Effector CD8-positive, alpha-beta T cell (primary cell): ENCODE measurements around the gene NOP14.
A peak's percentile ranks its signal among the peaks of the same experiment; 100 is the strongest.
"Not testable (repeated sequence)": the region's sequence is repeated elsewhere in the genome, so short reads cannot be mapped to it uniquely, and the experiment has no call there.

ENCODE experiments used
- DNase-seq: peaks from one replicate; lab custom pipeline; 2025; lab: John Stamatoyannopoulos, UW

NOP14 gene

DNA sequence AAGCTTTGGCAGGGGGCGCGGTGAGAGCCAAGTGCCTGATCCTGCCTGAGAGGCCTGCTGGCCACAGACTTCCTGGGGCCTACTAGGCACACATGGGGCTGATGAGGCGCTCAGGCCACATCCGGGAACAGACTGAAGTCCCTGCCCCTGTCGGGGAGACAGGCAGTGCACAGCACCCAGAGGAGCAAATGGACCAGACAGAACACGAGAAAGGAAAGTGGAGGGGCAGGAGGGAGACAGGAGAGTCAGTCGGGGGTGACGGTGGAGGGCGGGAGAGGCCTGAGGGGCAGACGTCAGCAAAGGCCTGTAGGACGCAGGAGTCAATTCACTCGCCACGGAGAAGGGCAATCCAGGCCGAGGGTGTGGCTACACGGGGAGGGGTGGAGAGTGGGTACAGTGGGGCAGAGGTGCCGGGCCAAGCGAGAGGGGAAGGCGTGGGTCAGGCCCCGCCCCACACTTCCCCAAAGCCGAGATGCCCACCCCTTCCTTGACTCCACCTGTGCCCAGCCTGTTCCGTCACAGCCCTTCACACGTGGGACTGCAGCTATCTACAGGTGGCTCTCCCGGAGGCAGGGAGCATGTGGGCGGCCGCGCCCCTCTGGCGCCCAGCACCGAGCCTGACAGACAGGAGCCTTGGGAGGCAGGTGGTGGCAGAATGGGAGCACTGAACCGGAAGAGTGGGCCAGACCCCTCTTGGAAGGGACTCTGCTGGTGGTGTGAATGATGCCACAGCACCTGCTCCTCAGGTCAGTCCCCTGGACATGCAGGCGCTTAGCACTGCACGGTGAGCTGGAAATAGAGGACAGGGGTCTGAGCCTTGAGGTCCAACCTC is 20.5 kb downstream of the NOP14 start:
- DNase-seq = no peak

DNA sequence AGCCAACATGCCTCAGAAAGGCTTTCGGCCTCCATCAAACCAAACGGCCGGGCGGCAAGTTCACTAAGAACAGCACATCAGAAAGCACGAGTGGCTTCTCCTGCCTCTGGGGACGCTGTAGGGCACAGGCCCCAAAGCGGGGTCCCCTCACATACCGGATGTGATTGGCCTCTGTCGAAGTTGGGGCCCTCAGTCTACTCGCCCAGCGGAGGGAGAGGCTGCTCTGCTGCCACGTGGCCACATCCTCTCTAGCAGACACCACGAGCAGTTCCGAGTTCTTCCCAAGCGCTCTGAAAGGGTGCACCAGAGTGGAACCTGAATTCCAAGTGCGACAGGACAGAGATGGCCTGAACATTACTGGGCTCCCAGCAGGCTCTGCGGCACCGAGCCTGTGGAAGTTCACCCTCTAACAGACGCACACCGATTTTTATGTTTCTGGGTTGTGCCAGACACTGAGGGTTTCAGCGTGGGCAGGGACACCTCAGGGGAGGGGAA is 21.1 kb downstream of the NOP14 start:
- no peak for DNase-seq

DNA sequence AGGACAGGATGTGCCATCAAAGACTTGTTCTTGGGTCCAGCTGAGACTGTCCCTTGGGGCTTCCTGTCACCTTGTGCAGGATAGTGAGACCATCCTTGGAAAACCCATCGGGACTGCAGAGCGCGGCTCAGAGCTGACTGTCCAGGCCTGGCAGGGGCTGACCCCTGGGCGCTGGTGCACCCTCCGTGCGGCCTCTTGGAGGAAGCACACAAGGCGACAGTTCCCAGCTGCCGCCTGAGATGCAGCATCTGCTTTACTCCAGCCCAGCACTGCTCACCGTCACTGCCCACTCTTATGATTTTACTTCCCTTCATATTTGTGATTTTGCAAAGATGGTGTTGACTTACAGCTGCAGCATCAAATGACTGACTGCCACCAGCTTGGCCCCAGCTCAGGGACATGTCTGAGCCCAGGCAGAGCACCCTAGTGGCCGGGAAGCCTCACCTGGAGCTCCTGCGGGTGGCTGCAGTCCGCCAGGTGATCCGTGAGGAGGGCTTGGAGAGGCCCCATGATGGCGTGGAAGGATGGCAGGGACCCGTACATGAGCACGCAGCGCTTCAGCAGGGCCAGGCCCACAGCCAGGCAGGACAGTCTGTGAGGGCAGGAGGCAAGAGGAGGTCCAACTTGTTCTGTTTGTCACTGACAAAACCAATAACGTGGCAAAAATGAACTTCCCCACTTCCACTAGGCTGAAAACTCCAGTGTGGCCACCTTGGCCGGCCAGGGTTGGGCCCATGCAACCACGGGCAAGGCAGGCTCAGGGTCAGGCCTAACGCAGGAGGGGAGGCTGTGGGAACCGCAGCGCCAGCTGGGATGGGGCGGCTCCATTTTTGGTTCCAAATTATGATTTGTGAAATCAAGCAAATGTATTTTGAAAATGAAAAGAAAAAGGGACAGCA is 21.8 kb downstream of the NOP14 start:
- no peak for DNase-seq

DNA sequence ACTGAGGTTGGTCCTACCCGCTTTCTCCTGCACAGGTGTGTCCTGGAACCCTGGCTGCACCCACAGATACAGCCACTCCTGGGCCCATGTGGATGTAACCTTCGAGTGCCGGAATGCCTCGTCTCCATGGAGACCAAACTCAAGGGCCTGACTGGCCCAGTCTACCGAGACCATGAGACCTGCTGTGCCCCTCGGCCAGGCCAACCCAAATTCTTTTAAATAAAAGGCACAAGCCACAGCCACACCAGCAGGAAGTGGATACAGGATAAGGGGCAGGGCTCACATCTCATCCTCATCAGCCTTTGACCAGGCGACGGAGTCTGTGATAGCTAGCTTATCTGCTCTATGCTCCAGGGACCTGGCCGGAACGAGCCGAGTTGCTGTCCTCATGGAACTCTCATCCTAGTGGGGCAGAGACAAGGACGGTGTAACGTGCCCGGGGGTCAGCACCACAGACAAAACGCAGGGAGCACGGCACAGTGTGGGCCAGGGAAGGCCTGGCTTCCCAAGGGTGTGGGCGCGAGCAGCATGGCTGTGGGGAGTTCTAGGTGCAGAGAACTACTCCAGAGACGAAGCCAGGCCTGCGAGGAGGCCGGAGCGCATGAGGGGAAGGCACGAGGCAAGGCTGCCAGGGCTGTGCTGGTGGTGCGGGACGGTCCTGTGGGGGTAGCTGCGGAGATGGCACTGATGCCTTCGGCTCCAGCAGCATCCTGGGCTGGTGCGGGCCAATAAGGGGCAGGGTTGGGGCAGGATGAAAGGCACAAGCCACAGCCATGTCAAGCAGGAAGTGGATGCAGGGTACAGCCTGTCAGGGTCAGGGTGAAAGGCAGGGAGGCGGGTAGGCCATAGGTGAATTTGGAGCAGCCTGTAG is 22.7 kb downstream of the NOP14 start:
- no peak for DNase-seq

DNA sequence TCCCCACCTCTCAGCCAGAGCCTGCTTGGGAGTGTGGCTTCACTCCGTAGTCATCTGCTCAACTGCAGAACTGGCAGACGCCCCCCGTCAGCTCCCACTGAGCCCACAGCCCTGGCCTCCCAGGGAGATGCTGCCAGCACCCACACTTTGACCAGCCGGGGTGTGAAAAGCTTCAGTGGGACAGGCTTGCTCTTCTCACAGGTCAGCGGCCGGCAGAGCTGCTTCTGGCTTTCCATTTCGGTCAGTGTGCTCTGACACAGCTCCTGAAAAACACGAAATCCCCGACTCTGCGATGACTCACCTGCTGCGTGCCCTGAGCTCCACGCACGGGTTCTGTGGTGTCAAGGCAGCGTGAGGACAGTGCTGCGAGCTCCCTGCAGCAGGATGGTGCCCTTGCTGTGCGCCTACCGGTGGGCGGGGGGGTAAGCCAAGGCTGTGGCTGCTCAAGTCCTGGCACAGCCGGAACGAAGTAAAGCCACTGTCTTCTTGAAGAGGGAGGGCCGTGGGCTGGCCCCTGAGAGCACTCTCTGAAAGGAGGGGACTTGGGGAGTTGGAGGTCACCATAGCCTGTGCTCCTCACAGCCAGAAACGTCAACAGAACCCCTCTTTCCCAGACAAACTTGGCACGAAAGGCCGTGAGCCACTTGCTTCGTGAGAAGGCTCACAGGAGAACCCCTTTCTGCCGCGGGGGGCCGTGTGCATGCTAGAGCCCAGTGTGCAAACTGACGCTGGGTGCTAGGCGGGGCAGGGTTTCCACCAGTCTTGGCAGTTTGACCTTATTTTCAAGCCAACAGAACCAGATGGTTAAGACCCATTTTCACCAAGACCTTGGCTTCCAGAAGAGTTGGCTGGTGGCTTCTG is 23.6 kb downstream of the NOP14 start:
- no peak for DNase-seq

DNA sequence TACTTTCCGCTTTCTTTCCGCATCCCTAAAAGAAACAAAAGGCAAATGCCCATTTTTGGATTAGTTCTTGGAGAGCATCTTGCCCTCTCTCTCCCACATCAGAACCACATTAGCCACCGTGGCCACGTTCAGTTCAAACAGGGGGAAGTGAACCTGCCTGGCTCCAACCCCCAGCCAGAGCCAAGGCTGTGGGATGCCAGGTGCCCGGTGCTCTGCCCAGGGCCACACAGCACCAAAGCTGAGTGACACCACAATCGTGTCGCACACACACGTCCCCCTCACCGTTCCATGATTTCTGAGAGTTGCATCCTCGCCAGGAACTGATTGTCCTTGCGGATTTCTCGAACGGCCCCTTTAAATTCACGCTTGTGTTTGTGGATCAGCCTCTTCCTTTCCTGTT is 24.3 kb downstream of the NOP14 start:
- DNase-seq = no peak

DNA sequence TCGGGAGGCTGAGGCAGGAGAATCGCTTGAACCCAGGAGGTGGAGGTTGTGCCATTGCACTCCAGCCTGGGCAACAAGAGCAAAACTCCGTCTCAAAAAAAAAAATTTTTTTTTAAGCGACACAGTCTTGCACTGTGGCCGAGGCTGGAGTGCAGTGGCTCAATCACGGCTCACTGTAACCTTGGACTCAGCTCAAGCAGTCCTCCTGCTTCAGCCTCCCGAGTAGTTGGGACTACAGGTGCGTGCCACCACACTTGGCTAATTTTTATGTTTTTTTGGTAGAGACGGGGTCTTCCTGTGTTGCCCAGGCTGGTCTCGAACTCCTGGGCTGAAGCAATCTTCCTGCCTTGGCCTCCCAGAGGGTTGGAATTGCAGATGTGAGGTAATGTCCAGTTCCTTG is 24.8 kb downstream of the NOP14 start:
- DNase-seq = not testable (repeated sequence)

DNA sequence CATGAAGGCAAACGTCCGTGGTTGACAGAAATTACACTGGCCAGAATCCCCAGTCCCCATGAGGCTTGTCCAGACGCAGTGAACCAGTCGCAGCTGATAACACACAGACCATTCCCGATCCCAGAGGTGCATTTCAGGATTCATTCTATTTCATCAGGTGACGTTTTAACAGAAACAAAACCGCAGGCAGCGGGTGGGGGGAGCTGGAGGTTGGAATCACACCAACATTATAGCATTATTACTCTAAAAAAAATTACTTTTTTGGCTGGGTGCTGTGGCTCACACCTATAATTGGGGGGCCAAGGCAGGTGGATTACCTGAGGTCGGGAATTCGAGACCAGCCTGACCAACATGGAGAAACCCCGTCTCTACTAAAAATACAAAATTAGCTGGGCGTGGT is 25.2 kb downstream of the NOP14 start:
- no peak for DNase-seq

DNA sequence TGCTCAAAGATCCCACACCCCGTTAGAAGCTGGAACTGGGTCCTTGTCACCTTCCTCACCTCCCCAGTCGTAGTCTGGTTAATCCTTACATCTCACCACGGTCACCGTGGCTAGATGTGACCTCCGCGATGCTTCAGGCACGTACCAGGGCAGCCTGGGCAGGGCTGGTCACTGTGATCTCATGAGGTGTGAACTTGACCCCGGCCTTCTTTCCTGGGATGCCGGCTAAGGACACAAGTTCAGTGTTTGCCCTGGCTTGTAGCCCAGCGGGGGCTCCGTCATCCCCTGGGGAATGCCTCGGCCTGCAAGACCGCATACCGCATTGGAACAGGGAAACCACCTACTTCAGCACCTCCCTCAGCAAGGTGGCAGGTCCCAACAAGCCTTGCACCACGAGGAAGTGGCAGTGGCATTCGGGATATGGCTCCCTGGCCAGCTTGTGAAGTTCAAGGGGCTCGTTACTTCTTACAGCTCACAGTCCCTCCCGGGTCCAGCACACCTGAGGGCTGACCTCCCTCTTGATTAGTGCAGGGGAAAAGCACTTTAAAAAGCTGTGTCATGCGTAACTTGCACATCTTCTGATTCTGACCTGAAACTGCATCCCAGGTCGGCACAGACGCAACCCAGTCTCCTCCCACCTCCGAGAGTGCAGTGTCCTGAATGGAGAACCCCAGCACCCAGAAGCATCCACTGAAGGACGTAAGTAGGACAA is 25.9 kb downstream of the NOP14 start:
- no peak for DNase-seq

DNA sequence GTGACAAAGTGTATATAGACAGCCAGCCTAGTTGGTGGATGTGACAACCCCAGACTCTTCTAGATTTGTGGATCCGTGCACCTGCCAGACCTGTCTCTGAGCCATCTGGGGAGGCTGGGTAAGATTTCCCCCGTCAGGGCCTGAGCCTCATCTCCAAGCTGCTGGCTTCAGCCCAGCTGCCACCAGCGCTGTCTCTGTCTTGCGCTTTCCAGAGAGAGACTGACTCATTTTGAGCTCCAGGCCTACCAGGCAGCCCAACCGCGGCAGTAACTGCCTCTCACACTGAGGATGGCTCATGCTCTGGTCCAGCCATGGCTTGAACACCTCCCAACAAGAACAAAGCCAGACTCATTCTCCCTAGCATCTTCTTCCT is 26.4 kb downstream of the NOP14 start:
- no peak for DNase-seq

DNA sequence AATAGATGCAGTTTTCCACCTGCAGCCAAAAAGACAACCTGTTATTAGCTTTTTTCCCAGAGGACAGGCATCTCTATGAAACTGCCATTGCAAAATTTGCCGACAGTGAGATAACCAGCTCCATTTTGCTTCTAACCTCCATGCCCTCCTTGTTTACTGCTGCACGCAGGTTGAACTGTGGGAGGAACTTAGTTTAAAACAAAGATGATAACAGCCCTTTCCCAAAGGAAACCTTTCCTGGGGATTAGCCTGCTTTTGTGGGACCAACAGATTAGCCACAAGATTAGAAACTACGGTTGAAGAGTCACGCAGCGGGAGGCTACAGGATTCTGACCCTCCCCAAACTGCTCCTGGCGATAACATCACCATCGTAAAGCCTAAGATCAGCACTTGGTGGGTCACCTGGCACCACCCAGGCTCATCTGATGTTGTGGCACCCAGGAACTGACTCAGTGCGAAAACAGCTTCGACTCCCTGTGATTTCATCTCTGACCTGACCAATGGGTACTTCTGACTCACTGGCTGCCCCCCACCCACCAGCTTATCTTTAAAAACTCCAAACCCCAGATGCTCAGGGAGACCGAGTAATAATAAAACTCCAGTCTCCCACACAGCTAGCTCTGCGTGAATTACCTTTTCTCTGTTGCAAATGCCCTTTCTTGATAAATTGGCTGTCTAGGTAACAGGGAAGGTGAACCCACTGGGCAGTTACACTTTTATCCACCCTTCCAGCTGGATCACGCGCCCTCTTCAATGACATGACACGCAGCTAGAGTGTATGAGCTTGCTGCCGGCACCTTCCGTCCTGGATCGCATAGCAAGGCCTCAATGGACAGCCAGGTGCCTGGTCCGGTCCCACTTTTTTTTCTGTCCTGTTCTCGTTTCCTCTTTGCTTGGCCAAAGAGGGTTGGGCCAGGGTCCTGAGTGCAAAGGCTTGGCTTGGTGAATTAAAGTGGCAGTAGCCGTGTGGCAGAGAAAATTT is 27.2 kb downstream of the NOP14 start:
- DNase-seq = no peak

DNA sequence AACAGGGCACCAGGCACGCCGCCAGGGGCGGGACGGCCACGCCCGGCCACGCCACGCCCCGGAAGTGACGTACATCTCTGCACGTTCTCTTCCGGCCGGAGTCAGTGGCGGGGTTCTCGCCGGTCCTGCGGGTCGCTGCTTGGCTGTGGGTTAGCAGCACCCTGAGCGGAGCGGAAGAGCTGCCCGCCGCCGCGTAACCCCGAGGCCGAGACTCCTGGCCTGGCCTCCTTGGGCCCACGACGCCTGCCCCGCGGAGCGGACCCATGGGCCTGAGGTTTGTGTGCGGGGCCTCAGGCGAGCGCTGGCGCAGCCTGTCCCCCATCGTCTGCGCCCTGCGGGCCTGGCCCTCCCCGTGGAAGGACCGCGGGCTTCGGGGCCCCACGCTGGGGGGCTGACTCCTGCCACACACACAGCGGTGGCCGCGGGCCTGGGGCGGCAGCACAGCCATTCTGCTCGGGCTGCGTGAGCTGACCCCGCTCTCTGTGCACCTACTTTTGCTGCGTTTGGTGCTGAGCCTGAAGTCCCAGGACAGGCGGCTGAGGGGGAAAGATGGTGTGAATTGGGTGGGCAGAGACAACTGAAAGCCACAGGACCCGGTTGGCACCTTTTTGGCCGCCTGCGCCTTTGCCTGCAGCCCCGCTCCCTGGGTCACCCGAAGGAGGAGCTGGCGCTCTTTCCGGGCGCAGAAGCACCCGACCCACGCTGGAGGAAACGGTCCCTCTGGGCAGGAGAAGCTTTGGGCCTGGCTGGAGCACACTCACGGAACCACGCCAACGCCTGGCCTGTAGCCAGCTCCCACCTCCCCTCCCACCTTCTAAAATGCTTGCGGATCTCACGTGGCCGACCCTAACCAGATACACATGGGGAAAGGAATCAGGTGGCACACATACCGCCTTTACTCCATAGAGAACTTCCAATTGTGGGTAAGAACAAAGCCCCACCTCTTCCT is 28.1 kb downstream of the NOP14 start:
- DNase-seq = peak; percentile 93

DNA sequence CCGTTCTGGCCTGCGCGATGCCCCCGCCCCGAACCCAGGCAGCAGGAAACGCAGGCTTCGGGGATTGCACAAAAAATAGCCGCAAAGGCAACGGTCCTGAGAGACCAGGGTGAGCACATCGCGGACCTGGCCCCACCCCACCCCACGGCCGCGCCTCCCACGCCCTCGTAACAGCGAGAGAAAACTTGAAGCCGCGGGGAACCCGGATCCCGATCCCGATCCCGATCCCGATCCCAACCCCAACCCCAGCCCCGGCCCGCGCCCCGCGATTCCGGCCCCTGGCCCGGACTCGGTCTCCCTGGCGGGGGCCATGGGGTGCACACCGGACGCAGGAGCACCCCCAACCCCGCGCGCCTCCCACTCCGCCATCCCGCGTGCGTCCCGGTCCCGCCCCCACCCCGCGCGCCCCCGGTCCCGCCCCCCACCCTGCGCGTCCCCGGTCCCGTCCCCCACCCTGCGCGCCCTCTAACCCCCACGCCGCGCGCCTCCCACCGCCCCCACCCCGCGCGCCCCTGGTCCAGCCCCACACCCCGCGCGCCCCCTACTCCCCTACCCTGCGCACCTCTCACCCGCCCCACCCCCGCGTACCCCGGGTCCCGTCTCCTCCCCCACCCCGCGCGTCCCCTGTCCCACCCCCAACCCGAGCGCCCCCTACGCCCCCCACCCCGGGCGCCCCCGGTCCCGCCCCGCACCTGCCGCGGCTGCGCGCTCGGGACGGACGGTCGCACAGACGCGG is 29.0 kb downstream of the NOP14 start:
- DNase-seq = peak; percentile 57

DNA sequence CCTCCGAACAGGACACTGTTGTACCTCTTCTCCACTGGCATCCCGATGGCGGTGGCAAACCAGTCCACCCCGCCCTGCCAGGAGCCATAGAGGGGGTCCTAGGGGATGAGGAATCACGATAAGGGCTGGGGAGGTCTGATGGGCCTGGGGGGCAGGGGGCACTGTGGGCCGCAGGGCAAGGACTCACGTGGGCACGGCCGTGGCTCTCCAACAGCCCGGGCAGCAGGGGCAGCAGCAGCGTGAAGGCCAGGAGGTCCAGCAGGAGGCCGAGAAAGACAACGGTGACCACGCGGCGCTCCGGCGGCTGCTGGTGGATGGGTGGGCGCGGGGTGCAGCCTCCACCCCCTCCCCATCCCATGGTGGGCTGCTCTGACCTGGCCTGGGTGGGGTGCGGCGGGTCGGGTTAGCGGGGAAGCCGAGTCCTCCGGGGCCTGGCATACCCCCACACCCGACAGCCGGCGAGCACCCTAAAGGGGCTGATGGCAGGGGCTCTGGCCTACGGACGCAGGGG is 29.6 kb downstream of the NOP14 start:
- DNase-seq = no peak

DNA sequence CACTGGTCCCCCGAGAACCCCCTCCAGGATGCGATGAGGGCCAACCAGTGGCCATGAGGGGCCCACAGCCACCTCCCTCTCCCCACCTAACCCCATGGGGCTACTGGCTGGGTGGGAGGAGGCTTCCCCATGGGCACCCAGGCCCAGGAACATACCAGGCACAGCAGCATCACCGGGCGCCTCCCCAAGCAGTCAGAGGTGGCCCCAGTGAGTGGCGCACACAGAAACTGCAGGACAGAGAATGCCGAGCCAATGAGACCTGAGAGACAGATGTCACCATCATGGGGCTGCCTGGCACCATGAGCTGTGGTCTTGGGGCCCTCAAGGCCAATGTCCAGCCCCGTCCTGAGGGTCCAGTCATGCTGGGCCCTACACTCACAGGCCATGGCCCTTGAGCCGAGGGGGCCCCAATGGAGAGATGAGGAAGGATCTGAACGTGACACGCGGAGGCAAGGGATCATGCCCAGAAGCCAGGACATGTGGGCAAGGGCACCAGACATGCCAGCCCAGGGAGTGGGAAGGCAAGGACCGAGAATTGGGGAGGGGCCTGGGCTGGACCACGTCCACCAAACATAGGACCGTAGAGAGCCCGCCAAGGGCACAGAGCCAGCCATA is 30.1 kb downstream of the NOP14 start:
- no peak for DNase-seq

DNA sequence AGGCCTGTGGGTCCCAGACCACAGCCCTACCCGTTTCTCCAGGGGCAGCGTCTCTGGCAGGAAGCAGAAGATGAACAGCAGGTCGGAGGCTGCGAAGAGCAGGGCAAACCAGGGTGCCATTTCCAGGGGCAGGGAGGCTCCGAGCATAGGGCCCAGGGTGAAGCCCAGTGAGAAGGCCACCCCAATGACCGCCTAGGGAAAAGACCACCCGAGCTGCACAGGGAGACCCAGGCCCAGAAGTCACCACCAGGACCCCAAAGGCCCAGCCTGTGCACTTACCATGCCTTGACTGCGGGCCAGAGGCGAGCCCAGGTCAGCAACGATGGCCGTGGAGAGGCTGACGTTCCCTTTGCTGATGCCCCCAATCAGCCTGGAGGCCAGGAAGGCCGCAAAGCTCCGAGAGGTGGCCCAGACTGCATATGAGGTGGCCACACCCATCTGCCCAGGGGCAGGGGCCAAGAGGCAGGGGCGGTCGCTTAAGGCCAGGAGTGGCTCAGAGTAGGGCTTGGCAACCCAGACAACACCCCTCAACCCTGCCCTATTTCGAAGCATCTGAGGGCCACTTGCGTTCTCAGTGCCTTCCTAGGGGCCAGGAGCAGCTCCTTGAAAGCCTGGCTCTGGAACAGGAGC is 30.8 kb downstream of the NOP14 start:
- no peak for DNase-seq
